GM19025 (cell line): Measurements from ENCODE around the gene PMEL.
"Not testable (repeated sequence)": the region's sequence is repeated elsewhere in the genome, so short reads cannot be mapped to it uniquely, and the experiment has no call there.

Experiments
- ATAC-seq: cut with Tn5 transposase; IDR thresholded peaks from one replicate; pipeline ENCODE4 v1.9.1; 2021; ENCODE audit warnings: mild to moderate bottlenecking, low read depth, moderate library complexity; ENCODE audit not compliant: unreplicated experiment

Gene PMEL

GRCh38 chr12:55925870-55926737, 39.7 kb downstream of the PMEL start:
- ATAC-seq, result no peak

GRCh38 chr12:55925371-55925770, 40.5 kb downstream of the PMEL start:
- no peak for ATAC-seq

DNA sequence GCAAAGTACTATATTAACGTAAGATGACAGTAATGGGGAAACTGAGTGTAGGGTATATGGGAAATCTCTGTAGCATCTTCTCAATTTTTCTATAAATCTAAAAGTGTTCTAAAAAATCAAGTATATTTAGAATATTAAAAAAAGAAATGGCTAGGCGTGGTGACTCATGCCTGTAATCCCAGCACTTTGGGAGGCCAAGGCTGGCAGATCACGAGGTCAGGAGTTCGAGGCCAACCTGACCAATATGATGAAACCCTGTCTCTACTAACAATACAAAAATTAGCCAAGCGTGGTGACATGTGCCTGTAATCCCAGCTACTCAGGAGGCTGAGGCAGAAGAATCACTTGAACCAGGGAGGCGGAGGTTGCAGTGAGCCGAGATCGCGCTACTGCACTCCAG, 42.2 kb downstream of the PMEL start:
- not testable (repeated sequence) for ATAC-seq

DNA sequence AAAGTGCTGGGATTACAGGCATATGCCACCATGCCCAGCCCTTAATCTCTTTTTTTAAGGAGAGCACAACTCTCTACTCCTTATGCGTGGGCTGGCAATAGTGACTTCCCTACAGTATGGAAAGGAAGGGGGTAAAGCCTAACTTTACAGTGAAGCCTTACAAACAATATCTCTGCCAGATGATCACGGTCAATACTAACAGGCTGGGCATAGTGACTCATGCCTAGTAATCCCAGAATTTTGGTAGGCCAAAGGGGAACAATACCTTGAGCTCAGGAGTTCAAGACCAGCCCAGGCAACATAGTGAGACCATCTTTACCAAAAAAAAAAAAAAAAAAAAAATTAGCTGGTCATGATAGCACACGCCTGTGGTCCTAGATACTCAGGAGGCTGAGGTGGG, 43.7 kb downstream of the PMEL start:
- no peak for ATAC-seq

DNA sequence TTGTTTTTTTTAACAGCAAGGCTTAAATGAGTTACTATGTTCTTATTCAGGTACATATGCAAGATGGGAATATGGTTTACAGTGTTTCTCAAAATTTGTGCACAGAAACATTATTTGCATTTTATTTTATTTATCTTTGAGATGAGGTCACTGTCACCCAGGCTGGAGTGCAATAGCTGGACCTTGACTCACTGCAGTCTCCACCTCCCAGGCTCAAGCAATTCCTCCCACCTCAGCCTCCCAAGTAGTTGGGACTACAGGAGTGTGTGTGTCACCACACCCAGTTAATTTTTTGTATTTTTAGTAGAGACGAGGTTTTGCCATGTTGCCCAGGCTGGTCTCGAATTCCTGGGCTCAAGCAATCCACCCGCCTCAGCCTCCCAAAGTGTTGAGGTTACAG, 46.8 kb downstream of the PMEL start:
- ATAC-seq, result not testable (repeated sequence)

GRCh38 chr12:55915482-55915859, 50.4 kb downstream of the PMEL start:
- ATAC-seq, result no peak

DNA sequence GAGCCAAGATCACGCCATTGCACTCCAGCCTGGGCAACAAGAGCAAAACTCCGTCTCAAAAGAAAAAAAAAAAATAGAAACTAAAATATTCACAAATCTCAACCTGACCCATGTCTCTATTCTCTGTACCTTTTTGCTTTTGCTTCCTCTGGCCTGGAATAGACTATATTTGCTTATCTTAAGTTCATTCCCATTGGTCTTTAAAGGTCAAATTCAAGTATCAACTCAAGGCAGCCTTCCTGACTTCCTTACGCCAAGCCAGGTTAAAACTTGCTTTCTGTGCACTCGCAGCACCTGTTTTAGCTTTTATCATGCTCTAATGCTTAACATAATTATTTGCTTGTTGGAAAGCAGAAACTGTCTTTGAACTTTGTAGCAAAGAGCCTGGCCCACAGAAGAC, 52.9 kb downstream of the PMEL start:
- ATAC-seq, result no peak

- ATAC-seq, result no peak
These were observed 56.3 kb downstream of the PMEL start for GRCh38 chr12:55909513-55909884.

DNA sequence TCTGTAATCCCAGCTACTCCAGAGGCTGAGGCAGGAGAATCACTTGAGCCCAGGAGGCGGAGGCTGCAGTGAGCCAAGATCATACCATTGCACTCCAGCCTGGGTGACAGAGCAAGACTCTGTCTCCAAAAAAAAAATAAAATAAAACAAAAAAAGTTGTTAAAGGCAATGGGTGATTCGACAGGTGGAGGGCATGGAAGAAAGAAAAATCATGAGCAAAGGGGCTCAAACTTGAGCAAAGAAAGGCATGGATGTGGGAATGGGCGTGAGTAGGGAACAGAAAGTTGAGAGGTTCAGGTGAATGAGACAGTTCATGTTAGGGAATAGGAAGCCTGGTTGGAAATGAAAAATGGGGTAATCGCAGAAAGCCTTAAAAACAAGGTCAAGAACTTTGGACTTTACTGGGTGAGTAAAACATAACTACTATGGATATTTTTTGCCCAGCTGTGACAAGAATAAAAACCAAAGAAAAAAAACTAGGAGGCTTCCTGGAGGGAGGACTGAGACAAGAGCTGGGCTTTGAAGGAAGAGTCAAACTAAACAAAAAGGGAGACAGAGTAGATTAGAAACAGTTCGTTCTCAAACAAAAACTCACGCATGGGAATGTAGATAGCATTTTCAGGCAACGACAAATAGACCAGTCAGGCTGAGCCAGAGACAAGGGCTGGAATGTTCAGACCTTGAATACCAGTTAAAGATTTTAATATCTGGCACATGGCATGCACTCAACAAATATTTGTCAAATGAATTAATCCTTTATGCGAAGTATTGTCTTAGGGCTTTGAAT, 56.9 kb downstream of the PMEL start:
- no peak for ATAC-seq

DNA sequence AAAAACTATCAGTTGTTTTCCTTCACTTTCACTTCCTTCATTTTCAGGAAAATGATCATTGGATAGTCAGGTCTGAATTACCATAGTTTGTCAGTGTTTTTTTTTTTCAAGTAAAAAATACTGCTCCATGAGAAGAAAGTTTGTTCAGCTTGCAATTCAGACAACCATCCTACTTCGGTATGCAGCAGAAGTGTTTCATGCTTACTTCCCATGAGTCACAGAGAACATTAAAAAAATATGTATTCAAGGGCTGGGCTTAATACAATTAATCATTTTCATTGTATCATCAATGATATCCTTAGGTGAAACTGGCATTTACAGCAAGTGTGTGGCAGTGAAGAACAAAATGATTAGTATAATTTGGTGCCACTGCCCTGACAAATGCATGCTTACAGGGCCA, 59.8 kb downstream of the PMEL start:
- ATAC-seq, result no peak
